Suprapubic skin (tissue), 4 donors: Measurements from ENCODE around the gene KRTAP17-1. TPM values are rescaled to one million over a fixed set of nuclear protein-coding genes. Genes with fewer than 3 reads are reported as not detected.

Experiments used
- DNase-seq, 2 donors: peaks; one replicate each; pipeline ENCODE4 v3.0.0-alpha.2; 2019; ENCODE audit warnings: low spot score in 2 of 2
- H3K27ac ChIP-seq: fragments of 200-600 bp; sonication (generic); one replicate; pipeline ENCODE4 v1.5.1; 2019
- H3K27me3 ChIP-seq: fragments of 200-600 bp; sonication (generic); one replicate; pipeline ENCODE4 v1.5.1; 2019
- H3K36me3 ChIP-seq: fragments of 200-600 bp; sonication (generic); one replicate; pipeline ENCODE4 v1.5.1; 2019
- H3K4me1 ChIP-seq: fragments of 200-600 bp; sonication (generic); one replicate; pipeline ENCODE4 v1.5.1; 2019
- H3K4me3 ChIP-seq: fragments of 200-600 bp; sonication (generic); one replicate; pipeline ENCODE4 v1.5.1; 2019; ENCODE audit warnings: mild to moderate bottlenecking
- H3K9me3 ChIP-seq: fragments of 200-600 bp; sonication (generic); one replicate; pipeline ENCODE4 v1.5.1; 2019
- CTCF ChIP-seq, 2 donors: fragments of 200-600 bp in 1 of 2; fragments of 450-650 bp in 1 of 2; sonication (generic) in 1 of 2; IDR thresholded peaks; one replicate each; pipeline ENCODE4 v1.5.1; 2016 to 2019; ENCODE audit warnings: antibody characterized with exemption in 2 of 2, mild to moderate bottlenecking in 1 of 2, moderate library complexity in 1 of 2
- EP300 ChIP-seq: sonication (generic); formaldehyde crosslinking; IDR thresholded peaks from one replicate; pipeline ENCODE4 v1.6.1; 2017; ENCODE audit warnings: antibody characterized with exemption
- POLR2A ChIP-seq, 2 donors: fragments of 450-650 bp; IDR thresholded peaks; one replicate each; pipeline ENCODE4 v1.6.1; 2017; ENCODE audit warnings: antibody characterized with exemption in 2 of 2, mild to moderate bottlenecking in 2 of 2, moderate library complexity in 2 of 2
- POLR2AphosphoS5 ChIP-seq, 3 donors: sonication (generic); formaldehyde crosslinking; IDR thresholded peaks; one replicate each; pipeline ENCODE4 v1.6.1; 2017; ENCODE audit warnings: antibody characterized with exemption in 3 of 3
- WGBS: methylation state at CpG from one replicate; pipeline ENCODE4 v1.1.5; 2018; 5-methylcytosine and 5-hydroxymethylcytosine counted together
- total RNA-seq, 4 donors: library from RNA; depleted of rRNA; stranded (reverse); fragments of >200 nt; gene quantifications; one replicate each; pipeline ENCODE4 v1.1.0, GENCODE V29; 2016

KRTAP17-1 gene
- total RNA-seq, 4 donors from 2014 or later, result 8.0 to 81.5 (median 24.2) TPM; not detected in 1

DNA sequence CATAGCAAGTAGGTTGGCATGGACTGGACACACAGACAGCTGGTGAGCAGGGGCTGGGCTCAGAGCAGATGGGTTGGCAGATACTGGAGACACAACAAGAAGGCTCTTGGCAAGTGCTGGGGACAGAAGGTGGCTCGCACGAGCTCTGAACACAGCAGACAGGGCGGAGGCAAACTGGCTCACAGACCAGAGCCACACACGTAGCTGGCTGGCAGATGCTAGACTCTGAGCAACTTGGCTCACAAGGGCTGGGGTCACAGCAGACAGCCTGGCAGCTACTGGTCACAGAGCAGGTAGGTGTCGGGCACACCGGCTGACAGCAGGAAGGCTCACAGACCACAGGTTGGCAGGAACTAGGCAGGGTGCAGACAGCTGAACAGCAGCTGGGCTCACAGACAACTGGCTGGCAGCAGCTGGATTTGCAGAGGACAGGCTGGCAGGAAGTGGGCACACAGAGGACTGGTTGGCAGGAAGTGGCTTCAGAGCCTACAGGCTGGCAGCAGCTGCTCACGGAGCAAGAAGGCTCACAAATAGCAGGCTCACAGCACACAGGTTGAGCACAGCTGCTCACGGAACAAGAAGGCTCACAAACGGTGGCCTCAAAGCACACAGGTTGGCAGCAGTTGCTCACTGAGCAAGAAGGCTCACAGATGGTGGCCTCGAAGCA, 7.1 kb downstream of the KRTAP17-1 start:
- Histone ChIP-seq H3K4me1 (peaks cover 15% of the 10 kb centered on the region), H3K36me3 (no peaks in the 10 kb centered on the region), H3K4me3 (no peak overlapping the region), H3K27me3 (peaks cover 4% of the 10 kb centered on the region), H3K27ac (peak overlapping the region; percentile 14), H3K9me3 (no peaks in the 10 kb centered on the region)
- no peak for TF ChIP-seq EP300
- WGBS, result 16% methylated on average over 10 of the region's 10 CpGs
- peak; percentile 67 to 79 for DNase-seq

- H3K27me3 ChIP-seq, result peaks cover 4% of the 10 kb centered on the region
- TF ChIP-seq CTCF (IDR thresholded peaks at IDR 0.05) (no peak), EP300 (no peak), POLR2AphosphoS5 (IDR thresholded peaks at IDR 0.05) (no peak), POLR2A (IDR thresholded peaks at IDR 0.05) (no peak)
- 73% methylated on average over 9 of the region's 9 CpGs for WGBS
- DNase-seq, result peak in 1 of 2 donors; percentile 50
- H3K9me3 ChIP-seq, result no peaks in the 10 kb centered on the region
- peaks cover 20% of the 10 kb centered on the region for H3K4me1 ChIP-seq
- no peak overlapping the region for H3K4me3 ChIP-seq
- no peaks in the 10 kb centered on the region for H3K36me3 ChIP-seq
- H3K27ac ChIP-seq, result no peak overlapping the region
These were observed 7.9 kb downstream of the KRTAP17-1 start for GRCh38 chr17:41307647-41308046.

- DNase-seq, result no peak
- H3K36me3 ChIP-seq, result no peaks in the 10 kb centered on the region
- no peak overlapping the region for H3K4me3 ChIP-seq
- no peak for TF ChIP-seq CTCF (IDR thresholded peaks at IDR 0.05)
- TF ChIP-seq POLR2A (IDR thresholded peaks at IDR 0.05), result no peak
- no peak for TF ChIP-seq EP300
- TF ChIP-seq POLR2AphosphoS5 (IDR thresholded peaks at IDR 0.05), result no peak
- peaks cover 23% of the 10 kb centered on the region for H3K4me1 ChIP-seq
- H3K27me3 ChIP-seq, result peaks cover 12% of the 10 kb centered on the region
- WGBS, result 83% methylated on average over 12 of the region's 12 CpGs
- H3K9me3 ChIP-seq, result no peaks in the 10 kb centered on the region
- H3K27ac ChIP-seq, result no peak overlapping the region
These were observed 11.4 kb downstream of the KRTAP17-1 start for GRCh38 chr17:41304091-41304490.

DNA sequence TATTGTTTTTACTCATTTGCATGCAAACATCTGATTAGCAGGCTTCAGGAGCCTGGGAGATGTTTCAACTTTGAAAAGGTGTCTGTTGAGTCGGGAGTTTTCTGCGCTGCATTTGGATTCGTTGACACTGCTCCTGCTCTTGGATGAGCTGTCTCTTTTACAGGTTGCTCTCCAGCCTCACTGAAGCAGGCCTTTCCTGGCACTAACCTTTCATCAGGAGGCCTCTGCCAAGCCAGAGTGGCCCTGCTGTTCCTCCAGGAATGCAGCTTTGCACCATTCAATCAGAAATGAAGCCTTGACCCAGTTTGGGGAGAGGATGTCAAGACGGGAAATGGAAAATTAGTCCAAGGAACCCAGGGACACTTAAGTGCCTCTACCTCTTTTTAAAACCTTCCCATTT, 12.5 kb downstream of the KRTAP17-1 start:
- 60% methylated on average over 4 of the region's 4 CpGs for whole genome bisulfite sequencing
- peaks cover 13% of the 10 kb centered on the region for H3K4me1 ChIP-seq
- no peak for DNase-seq
- H3K27ac ChIP-seq, result no peak overlapping the region
- H3K27me3 ChIP-seq, result peaks cover 11% of the 10 kb centered on the region
- H3K36me3 ChIP-seq, result no peaks in the 10 kb centered on the region
- no peak overlapping the region for H3K4me3 ChIP-seq
- no peak for TF ChIP-seq CTCF (IDR thresholded peaks at IDR 0.05)
- no peak for TF ChIP-seq POLR2A (IDR thresholded peaks at IDR 0.05)
- no peak for TF ChIP-seq POLR2AphosphoS5 (IDR thresholded peaks at IDR 0.05)
- no peak for TF ChIP-seq EP300
- H3K9me3 ChIP-seq, result no peaks in the 10 kb centered on the region

GRCh38 chr17:41301916-41302901, 13.3 kb downstream of the KRTAP17-1 start, which contains the start of gene KRTAP29-1:
KRTAP29-1 (minus strand) TSS chr17:41302851; CDS start chr17:41302851, 0 bp downstream.
- TF ChIP-seq POLR2A (IDR thresholded peaks at IDR 0.05) (no peak), EP300 (no peak), POLR2AphosphoS5 (IDR thresholded peaks at IDR 0.05) (no peak), CTCF (IDR thresholded peaks at IDR 0.05) (no peak)
- DNase-seq, result no peak
- peaks cover 11% of the 10 kb centered on the region for H3K27me3 ChIP-seq
- H3K27ac ChIP-seq, result no peak within 1 kb of the TSS
- no peaks in the 10 kb centered on the region for H3K36me3 ChIP-seq
- 24% methylated on average over 11 of the region's 11 CpGs for WGBS
- no peak within 1 kb of the TSS for H3K4me3 ChIP-seq
- H3K4me1 ChIP-seq, result peaks cover 8% of the 10 kb centered on the region
- H3K9me3 ChIP-seq, result no peaks in the 10 kb centered on the region
